ENCODE measurements around the gene ZBTB46.

Gene ZBTB46

GRCh38 chr20:63702751-63703470, 128.2 kb downstream of the ZBTB46 start:
- FAIRE-seq = no peak

DNA sequence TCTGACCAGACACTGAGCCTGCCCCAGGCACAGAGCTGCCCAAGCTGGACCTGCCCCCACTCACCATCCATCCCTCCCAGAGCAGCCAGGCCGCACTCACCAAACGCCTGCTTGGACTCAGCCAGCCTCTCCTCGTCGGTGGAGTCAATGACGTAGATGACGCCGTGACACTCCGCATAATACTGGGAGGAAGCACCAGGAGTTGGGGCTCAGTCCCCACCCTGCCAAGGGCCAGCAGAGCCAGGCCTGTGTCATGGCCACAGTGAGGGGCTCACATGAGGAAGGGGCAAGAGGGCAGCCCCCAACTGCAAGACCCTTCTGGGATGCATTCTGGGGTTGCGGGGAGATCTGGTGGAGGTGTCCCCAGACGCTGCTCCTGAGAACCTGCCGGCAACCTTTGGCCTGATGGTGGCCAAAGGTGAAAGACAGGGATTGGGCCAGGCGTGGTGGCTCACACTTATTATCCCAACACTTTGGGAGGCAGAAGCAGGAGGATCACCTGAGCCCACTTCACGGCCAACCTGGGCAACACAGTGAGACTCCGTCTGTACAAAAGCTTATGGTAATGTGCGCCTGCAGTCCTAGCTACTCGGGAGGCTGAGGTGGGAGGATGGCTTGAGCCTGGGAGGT, 128.9 kb downstream of the ZBTB46 start:
- no peak for FAIRE-seq

DNA sequence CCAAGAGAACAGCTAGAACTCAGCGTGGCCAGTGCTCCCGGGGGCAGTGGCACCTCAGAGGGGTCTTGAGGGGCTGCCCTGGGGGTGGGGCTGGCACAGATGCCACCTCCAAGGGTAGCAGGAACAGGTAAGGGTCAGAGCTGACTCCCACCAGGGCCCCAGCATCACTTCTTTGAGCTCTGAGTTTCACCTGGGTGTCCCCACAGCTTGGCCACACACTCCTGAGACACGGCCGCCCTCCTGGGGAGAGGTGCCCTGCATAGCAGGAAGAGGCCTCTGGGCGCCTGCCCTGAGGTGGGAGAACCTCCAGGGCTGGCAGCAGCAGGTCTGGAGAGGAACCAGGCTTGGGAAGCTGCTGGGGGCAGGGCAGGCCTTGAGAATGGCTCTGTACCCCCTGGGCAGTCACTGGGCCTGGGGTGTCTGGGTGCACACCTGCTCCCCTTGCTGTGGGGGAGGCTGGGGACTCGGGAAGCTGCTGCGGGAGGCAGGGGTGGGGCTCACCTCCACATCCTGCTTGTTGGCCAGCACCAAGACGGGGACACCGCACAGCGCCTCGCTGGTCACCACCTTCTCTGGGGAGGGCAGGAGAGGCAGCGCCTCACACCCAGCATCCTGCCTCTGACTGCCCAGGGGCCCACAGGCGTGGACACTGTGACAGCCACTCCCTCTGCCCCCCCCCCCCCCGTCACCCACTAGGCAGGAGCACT, 129.6 kb downstream of the ZBTB46 start:
- FAIRE-seq = no peak

GRCh38 chr20:63701051-63701328, 130.1 kb downstream of the ZBTB46 start:
- FAIRE-seq = no peak

DNA sequence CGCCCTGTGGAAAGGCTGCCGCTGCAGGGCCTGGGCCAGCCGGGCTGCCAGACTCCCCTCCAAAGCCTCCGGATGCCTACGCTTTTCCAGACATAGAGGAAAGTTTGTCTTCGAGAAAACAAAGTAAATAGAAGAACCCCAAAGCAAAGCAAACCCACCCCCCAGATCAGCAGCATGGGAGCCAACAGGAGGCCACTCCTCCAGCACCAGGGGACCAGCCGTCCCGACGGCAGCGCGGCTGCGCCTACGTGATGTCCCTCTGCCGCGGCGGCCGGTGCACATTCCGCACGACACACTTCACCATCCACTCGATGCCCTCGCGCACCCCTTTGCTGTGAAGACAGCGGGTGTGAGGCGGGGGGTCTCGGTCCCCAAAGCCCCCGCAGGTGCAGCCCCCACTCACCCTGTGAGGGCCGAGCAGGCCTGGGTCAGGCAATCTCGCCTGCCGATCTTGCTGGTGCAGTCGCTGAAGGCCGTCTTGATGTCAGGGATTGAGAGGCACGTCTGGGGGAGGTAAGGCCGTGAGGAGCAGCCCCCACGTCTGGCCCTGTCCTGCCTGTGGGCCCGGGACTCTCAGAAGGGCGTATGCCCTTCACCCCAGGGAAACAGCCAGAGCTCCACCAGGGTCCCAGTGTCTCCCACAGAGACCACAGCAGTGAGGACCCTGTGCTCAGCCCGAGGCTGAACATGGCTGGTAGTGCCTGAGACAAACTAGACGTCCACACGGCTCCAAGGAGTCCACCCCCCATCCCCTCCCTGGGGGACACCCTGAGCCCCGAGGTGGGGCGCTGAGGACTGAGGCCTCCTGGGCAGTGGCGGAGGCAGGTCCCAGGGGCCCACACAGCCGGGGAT, 130.6 kb downstream of the ZBTB46 start:
- FAIRE-seq = no peak

DNA sequence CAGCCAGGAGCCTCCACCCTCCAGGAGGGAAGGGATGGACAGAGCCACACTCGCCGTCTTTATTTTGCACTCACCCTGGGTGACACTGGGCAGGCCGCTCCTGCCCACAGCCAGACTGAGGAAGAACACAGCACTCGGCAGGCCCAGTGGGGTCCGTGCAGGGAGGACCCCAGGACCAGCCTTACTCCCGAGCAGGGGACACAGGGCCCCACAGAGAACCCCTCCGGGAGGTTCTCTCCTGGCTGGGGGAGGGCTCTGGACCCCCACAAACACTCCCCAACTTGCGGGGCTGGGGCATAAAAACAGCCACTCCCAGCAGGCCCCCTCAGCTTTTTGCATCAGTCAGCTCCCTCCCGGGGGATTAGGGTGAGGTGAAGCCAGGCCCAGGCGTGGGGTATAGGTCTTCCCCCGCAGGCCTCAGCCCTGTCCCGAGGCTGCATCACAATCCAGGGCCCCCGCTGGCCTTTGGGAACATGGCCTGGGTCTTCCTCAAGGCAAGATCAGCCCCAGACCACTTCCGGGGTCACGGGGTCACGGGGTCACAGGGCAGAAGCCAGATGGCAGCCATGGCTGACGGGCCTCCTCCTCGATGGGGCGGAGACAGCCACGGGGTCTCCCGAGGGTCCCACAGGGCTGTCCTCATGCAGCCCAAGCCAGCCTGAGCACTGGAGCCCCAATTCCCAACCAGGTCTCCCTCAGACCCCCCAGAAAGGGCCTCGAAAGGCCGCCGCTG, 131.4 kb downstream of the ZBTB46 start:
- FAIRE-seq = no peak

GRCh38 chr20:63698739-63699465, 132.2 kb downstream of the ZBTB46 start:
- FAIRE-seq = no peak

DNA sequence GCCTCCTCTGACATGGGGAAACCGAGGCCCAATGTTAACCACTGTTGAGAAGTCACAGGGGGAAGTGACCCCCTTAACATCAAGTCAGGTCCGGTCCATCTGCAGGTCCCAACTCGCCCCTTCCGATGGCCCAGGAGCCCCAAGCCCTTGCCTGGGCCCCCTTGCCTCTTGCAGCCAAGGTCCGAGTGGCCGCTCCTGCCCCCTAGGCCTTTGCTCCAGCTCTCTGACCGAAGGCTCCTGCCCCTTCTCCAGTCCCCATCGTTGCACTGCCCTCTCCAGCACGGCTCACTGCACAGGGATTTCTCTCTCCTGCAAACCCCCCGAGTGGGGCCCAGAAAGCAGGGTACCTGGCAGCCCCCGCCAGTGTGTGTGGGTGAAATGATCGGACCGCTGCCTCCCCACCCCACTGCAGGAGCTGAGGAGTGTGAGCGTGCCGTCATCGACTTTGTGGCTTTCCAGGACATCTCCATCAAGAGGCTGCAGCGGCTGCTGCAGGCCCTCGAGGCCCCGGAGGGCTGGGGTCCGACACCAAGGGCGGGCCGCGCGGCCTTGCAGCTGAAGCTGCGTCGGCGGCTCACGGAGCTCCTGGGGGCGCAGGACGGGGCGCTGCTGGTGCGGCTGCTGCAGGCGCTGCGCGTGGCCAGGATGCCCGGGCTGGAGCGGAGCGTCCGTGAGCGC, 133.1 kb downstream of the ZBTB46 start:
- no peak for FAIRE-seq

DNA sequence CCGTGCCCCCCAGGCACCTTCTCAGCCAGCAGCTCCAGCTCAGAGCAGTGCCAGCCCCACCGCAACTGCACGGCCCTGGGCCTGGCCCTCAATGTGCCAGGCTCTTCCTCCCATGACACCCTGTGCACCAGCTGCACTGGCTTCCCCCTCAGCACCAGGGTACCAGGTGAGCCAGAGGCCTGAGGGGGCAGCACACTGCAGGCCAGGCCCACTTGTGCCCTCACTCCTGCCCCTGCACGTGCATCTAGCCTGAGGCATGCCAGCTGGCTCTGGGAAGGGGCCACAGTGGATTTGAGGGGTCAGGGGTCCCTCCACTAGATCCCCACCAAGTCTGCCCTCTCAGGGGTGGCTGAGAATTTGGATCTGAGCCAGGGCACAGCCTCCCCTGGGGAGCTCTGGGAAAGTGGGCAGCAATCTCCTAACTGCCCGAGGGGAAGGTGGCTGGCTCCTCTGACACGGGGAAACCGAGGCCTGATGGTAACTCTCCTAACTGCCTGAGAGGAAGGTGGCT, 133.7 kb downstream of the ZBTB46 start:
- FAIRE-seq = no peak

- FAIRE-seq = no peak
These were observed 134.3 kb downstream of the ZBTB46 start, which contains the start of gene TNFRSF6B for GRCh38 chr20:63696628-63697356. Gene TNFRSF6B, plus strand, starts transcription at chr20:63696652. Its CDS starts 116 bp downstream, at chr20:63696768.

- FAIRE-seq = no peak
These were observed 134.8 kb downstream of the ZBTB46 start for GRCh38 chr20:63696306-63696627.

DNA sequence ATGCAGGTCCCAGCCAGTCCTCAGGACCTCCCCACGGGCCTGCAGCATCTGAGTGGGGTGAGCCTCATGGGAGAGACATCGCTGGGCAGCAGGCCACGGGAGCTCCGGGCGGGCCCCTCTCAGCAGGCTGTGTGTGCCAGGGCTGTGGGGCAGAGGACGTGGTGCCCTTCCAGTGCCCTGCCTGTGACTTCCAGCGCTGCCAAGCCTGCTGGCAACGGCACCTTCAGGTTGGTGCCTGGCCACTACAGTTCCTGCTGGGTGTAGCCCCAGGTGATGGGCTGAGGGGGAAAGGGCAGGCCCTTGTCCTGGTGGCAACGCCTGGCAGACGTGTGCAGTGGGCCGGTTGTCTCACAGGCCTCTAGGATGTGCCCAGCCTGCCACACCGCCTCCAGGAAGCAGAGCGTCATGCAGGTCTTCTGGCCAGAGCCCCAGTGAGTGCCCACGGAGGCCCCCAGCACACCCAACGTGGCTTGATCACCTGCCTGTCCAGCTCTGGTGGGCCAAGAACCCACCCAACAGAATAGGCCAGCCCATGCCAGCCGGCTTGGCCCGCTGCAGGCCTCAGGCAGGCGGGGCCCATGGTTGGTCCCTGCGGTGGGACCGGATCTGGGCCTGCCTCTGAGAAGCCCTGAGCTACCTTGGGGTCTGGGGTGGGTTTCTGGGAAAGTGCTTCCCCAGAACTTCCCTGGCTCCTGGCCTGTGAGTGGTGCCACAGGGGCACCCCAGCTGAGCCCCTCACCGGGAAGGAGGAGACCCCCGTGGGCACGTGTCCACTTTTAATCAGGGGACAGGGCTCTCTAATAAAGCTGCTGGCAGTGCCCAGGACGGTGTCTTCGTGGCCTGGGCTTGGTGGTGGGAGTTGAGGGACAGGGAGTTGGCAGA, 135.4 kb downstream of the ZBTB46 start:
- FAIRE-seq = no peak

DNA sequence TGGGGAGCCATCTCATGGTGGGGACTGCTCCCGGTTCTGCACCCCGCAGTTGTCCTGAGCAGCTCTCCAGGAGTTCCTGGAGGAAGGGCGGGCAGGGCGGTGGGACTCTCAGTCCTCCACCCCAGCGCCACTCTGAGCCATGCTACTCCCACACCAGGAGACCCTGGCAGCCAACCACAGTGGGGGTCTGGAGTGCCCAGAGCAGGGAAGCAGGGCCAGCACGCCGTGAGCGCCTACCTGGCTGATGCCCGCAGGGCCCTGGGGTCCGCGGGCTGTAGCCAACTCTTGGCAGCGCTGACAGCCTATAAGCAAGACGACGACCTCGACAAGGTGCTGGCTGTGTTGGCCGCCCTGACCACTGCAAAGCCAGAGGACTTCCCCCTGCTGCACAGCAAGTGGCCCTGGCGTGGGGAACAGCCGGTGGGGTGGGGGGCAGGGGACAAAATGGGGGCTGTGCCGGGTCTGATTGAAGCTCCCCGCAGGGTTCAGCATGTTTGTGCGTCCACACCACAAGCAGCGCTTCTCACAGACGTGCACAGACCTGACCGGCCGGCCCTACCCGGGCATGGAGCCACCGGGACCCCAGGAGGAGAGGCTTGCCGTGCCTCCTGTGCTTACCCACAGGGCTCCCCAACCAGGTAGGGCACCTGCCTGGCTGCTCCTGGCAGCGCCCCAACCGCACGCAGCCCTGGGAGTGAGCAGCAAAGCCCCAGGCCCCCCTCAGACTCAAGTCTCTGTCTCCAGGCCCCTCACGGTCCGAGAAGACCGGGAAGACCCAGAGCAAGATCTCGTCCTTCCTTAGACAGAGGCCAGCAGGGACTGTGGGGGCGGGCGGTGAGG, 136.3 kb downstream of the ZBTB46 start:
- FAIRE-seq = no peak

GRCh38 chr20:63693733-63694583, 137.1 kb downstream of the ZBTB46 start:
- FAIRE-seq = no peak

All from colon (tissue), 2 donors.